CD14-positive monocyte (primary cell): ENCODE results near the gene NRM. TPM values are rescaled to one million over a fixed set of nuclear protein-coding genes. Genes with fewer than 3 reads are reported as not detected.

Experiments used
- DNase-seq, 3 donors: peaks; one replicate each; pipeline ENCODE4 v3.0.0-alpha.2; 2011 to 2022
- H2AFZ ChIP-seq: 2 replicates; pipeline ENCODE4 v1.6.0; 2012; ENCODE audit warnings: mild to moderate bottlenecking, low read depth, low read length, inconsistent platforms; ENCODE audit not compliant: insufficient read depth, poor library complexity, severe bottlenecking
- H3K27ac ChIP-seq, 2 donors: 1 replicate in 1 of 2; 2 replicates in 1 of 2; pipeline ENCODE4 v1.5.1; 2012 to 2013; ENCODE audit warnings: low read length in 2 of 2, control low read depth in 1 of 2, inconsistent platforms in 1 of 2, low read depth in 1 of 2, mild to moderate bottlenecking in 1 of 2
- H3K27me3 ChIP-seq, 2 donors: one replicate each; pipeline versions ENCODE4 v1.6.0 to v1.6.1; 2011 to 2013; ENCODE audit warnings: low read length in 2 of 2; ENCODE audit not compliant: control insufficient read depth in 2 of 2, insufficient read depth in 2 of 2
- H3K36me3 ChIP-seq, 2 donors: replicated peaks in 1 of 2; 1 replicate in 1 of 2; 2 replicates in 1 of 2; pipeline versions ENCODE4 v1.5.1 to v1.6.1; 2012 to 2013; ENCODE audit warnings: low read length in 2 of 2, control low read depth in 1 of 2, inconsistent platforms in 1 of 2, mild to moderate bottlenecking in 1 of 2; ENCODE audit not compliant: insufficient read depth in 2 of 2, control insufficient read depth in 1 of 2
- H3K4me1 ChIP-seq, 2 donors: 1 replicate in 1 of 2; 2 replicates in 1 of 2; pipeline versions ENCODE4 v1.5.1 to v1.6.1; 2012 to 2013; ENCODE audit warnings: low read length in 2 of 2, control low read depth in 1 of 2, inconsistent platforms in 1 of 2, mild to moderate bottlenecking in 1 of 2, moderate library complexity in 1 of 2; ENCODE audit not compliant: insufficient read depth in 2 of 2, control insufficient read depth in 1 of 2
- H3K4me2 ChIP-seq: replicated peaks from 2 replicates; pipeline ENCODE3; 2012; ENCODE audit warnings: low read length, moderate library complexity, mild to moderate bottlenecking; ENCODE audit not compliant: poor library complexity, severe bottlenecking; ENCODE audit errors: extremely low read depth
- H3K4me3 ChIP-seq, 3 experiments: fragments of 200-600 bp in 1 of 3; sonication (generic) in 1 of 3; replicated peaks in 1 of 3; 1 replicate in 2 of 3; 2 replicates in 1 of 3; pipeline ENCODE4 v1.5.1; 2011 to 2013; ENCODE audit warnings: low read length in 3 of 3, mild to moderate bottlenecking in 3 of 3, control low read depth in 2 of 3, low read depth in 2 of 3, inconsistent platforms in 1 of 3, moderate library complexity in 1 of 3
- H3K79me2 ChIP-seq: 2 replicates; pipeline ENCODE4 v1.6.0; 2012; ENCODE audit warnings: mild to moderate bottlenecking, control low read depth, inconsistent platforms, low read length, moderate library complexity; ENCODE audit not compliant: insufficient read depth
- H3K9ac ChIP-seq: 2 replicates; pipeline ENCODE4 v1.6.0; 2017; ENCODE audit warnings: low read length, mild to moderate bottlenecking; ENCODE audit not compliant: insufficient read depth, poor library complexity, severe bottlenecking
- H3K9me3 ChIP-seq, 2 donors: replicated peaks in 1 of 2; 1 replicate in 1 of 2; 2 replicates in 1 of 2; pipeline versions ENCODE4 v1.5.1 to v1.6.1; 2012 to 2013; ENCODE audit warnings: low read length in 2 of 2, control low read depth in 1 of 2; ENCODE audit not compliant: control insufficient read depth in 1 of 2, insufficient read depth in 1 of 2
- H4K20me1 ChIP-seq: 2 replicates; pipeline ENCODE4 v1.6.0; 2012; ENCODE audit warnings: mild to moderate bottlenecking, low read length, control low read depth, moderate library complexity; ENCODE audit not compliant: insufficient read depth
- H3K27ac Mint-ChIP-seq, 7 donors: one replicate each; pipeline ENCODE4 v1.8.0; 2020; ENCODE audit warnings: mild to moderate bottlenecking in 7 of 7, mixed read lengths in 7 of 7, moderate library complexity in 6 of 7, inconsistent platforms in 2 of 7
- H3K27me3 Mint-ChIP-seq, 3 donors: one replicate each; pipeline ENCODE4 v1.8.0; 2021 to 2022; ENCODE audit warnings: low read depth in 3 of 3, mild to moderate bottlenecking in 3 of 3, mixed read lengths in 3 of 3, moderate library complexity in 3 of 3, inconsistent platforms in 1 of 3
- H3K36me3 Mint-ChIP-seq, 2 donors: one replicate each; pipeline ENCODE4 v1.8.0; 2020; ENCODE audit warnings: mixed read lengths in 2 of 2, inconsistent platforms in 1 of 2, mild to moderate bottlenecking in 1 of 2
- H3K4me1 Mint-ChIP-seq: one replicate; pipeline ENCODE4 v1.8.0; 2020; ENCODE audit warnings: mild to moderate bottlenecking, mixed read lengths
- H3K4me3 Mint-ChIP-seq, 2 donors: one replicate each; pipeline ENCODE4 v1.8.0; 2020; ENCODE audit warnings: mild to moderate bottlenecking in 2 of 2, mixed read lengths in 2 of 2, moderate library complexity in 1 of 2
- H3K9me3 Mint-ChIP-seq, 7 donors: one replicate each; pipeline ENCODE4 v1.8.0; 2020 to 2022; ENCODE audit warnings: mixed read lengths in 7 of 7, mild to moderate bottlenecking in 6 of 7, moderate library complexity in 6 of 7, inconsistent platforms in 2 of 7
- CTCF ChIP-seq: fragments of 200-600 bp; IDR thresholded peaks from one replicate; pipeline ENCODE4 v1.8.0; 2022; ENCODE audit warnings: antibody characterized with exemption, mild to moderate bottlenecking
- WGBS: methylation state at CpG from one replicate; pipeline ENCODE4 v1.1.5; 2013; ENCODE audit warnings: missing lambda C conversion rate; ENCODE audit not compliant: insufficient coverage; 5-methylcytosine and 5-hydroxymethylcytosine counted together
- intact Hi-C, 2 donors: fragments of 100-400 bp; cut with micrococcal nuclease; formaldehyde crosslinking; loops; one replicate each; pipeline versions ENCODE4 v1.15.0 to v1.15.1; 2023
- polyA minus RNA-seq: library from RNA; depleted of rRNA, polyadenylated mRNA; stranded (reverse); fragments of >200 nt; gene quantifications from 2 replicates; pipeline ENCODE4 v1.2.3, GENCODE V29; 2012
- polyA plus RNA-seq, 3 donors: library from polyadenylated mRNA; depleted of rRNA in 1 of 3; unstranded in 2 of 3; stranded (reverse) in 1 of 3; fragments of 300-500 nt in 2 of 3; fragments of >200 nt in 1 of 3; fragmentation: Illumina TruSeq in 2 of 3; gene quantifications; 1 replicate in 2 of 3; 2 replicates in 1 of 3; pipeline ENCODE4 v1.2.3, GENCODE V29; 2012 to 2021
- total RNA-seq, 12 experiments: library from RNA in 1 of 12; stranded (reverse) in 1 of 12; fragments of 120-200 nt in 1 of 12; gene quantifications; one replicate each; pipeline ENCODE4 v1.2.4 and lab custom pipeline; 2013 to 2026; ENCODE audit warnings: mixed read lengths in 6 of 12, inconsistent platforms in 1 of 12

Gene NRM
- total RNA-seq (2013): 7.9 TPM
- polyA plus RNA-seq: 10 to 100 TPM; 25.9 to 36.0 (median 35.0) TPM
- polyA minus RNA-seq: 4.6 and 7.5 TPM in 2 replicates
- total RNA-seq (lab: John Stamatoyannopoulos, UW): 1.2 to 13.2 (median 8.0) reads per million in 11 experiments

GRCh38 chr6:30690403-30691207, at the start of gene NRM:
Gene NRM, minus strand, starts transcription at chr6:30690984. Its CDS starts 10 bp downstream, at chr6:30690974.
- Histone ChIP-seq H3K36me3 (no peaks in the 10 kb centered on the region), H3K79me2 (peaks cover 48% of the 10 kb centered on the region), H3K9me3 (no peaks in the 10 kb centered on the region), H4K20me1 (peaks cover 8% of the 10 kb centered on the region), H3K9ac (peak within 1 kb of the TSS; percentile 66), H3K27me3 (no peaks in the 10 kb centered on the region), H2AFZ (peak within 1 kb of the TSS; percentile 89), H3K4me3 (peak within 1 kb of the TSS; percentile 70 to 100 (median 95)), H3K27ac (peak within 1 kb of the TSS; percentile 51 to 99), H3K4me2 (peak within 1 kb of the TSS; percentile 100), H3K4me1 (peaks cover 38 to 43% of the 10 kb centered on the region in 2 donors)
- peak; percentile 75 to 77 (median 77) for DNase-seq
- Mint-ChIP-seq H3K27me3 (peaks cover 0 to 4% (median 0%) of the 10 kb centered on the region in 3 donors), H3K27ac (peak within 1 kb of the TSS; percentile 93 to 99 (median 98)), H3K9me3 (no peaks in the 10 kb centered on the region), H3K4me1 (peaks cover 43% of the 10 kb centered on the region), H3K4me3 (peak within 1 kb of the TSS; percentile 97 to 99), H3K36me3 (peaks cover 4 to 6% of the 10 kb centered on the region in 2 donors)
- intact Hi-C loops: no loop called here
- 0% methylated on average over 34 of the region's 40 CpGs for WGBS
- no peak for TF ChIP-seq CTCF

GRCh38 chr6:30740540-30740870, 49.7 kb upstream of the NRM start:
- Mint-ChIP-seq H3K4me1 (peaks cover 65% of the 10 kb centered on the region), H3K9me3 (peaks cover 0 to 3% (median 0%) of the 10 kb centered on the region in 7 donors), H3K27ac (peak overlapping the region in 1 of 7 donors; percentile 21), H3K36me3 (peaks cover 44 to 51% of the 10 kb centered on the region in 2 donors), H3K27me3 (peaks cover 1 to 6% (median 2%) of the 10 kb centered on the region in 3 donors), H3K4me3 (no peak overlapping the region)
- Histone ChIP-seq H3K9ac (no peak overlapping the region), H3K27me3 (peaks cover 0 to 4% of the 10 kb centered on the region in 2 donors), H3K4me2 (no peak overlapping the region), H4K20me1 (peaks cover 68% of the 10 kb centered on the region), H3K79me2 (peaks cover 43% of the 10 kb centered on the region), H3K4me3 (no peak overlapping the region), H3K27ac (no peak overlapping the region), H2AFZ (no peak overlapping the region), H3K36me3 (peaks cover 19 to 42% of the 10 kb centered on the region in 2 donors), H3K4me1 (peaks cover 41 to 68% of the 10 kb centered on the region in 2 donors), H3K9me3 (no peaks in the 10 kb centered on the region)
- intact Hi-C loops: loop anchor here (5.0 to 10.0 kb wide), 5 partner anchors 37 to 344 kb away; partner anchors contain the start of genes MRPS18B (in 1 of the 2) and PPP1R10 (in 1 of the 2)
- peak in 1 of 3 donors; percentile 24 for DNase-seq
- TF ChIP-seq CTCF: no peak
- 100% methylated on average over 2 of the region's 2 CpGs for WGBS
